Loucy (cell line): ENCODE results near the gene CHPF.

Experiments used
- EZH2phosphoT487 ChIP-seq: fragments of 200-600 bp; IDR thresholded peaks from 2 replicates; pipeline ENCODE4 v1.6.1; 2018; ENCODE audit warnings: antibody characterized with exemption, mild to moderate bottlenecking, moderate library complexity, borderline replicate concordance
- TF ChIP-seq, protein P1 (sequence below): fragments of 200-600 bp; sonication (generic); conservative IDR thresholded peaks from 2 replicates; pipeline ENCODE4 v1.5.1; 2014; ENCODE audit warnings: mild to moderate bottlenecking, antibody characterized with exemption, low read length

- TF ChIP-seq EZH2phosphoT487, result no peak
- TF ChIP-seq, protein P1, sequence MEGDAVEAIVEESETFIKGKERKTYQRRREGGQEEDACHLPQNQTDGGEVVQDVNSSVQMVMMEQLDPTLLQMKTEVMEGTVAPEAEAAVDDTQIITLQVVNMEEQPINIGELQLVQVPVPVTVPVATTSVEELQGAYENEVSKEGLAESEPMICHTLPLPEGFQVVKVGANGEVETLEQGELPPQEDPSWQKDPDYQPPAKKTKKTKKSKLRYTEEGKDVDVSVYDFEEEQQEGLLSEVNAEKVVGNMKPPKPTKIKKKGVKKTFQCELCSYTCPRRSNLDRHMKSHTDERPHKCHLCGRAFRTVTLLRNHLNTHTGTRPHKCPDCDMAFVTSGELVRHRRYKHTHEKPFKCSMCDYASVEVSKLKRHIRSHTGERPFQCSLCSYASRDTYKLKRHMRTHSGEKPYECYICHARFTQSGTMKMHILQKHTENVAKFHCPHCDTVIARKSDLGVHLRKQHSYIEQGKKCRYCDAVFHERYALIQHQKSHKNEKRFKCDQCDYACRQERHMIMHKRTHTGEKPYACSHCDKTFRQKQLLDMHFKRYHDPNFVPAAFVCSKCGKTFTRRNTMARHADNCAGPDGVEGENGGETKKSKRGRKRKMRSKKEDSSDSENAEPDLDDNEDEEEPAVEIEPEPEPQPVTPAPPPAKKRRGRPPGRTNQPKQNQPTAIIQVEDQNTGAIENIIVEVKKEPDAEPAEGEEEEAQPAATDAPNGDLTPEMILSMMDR, result no peak
Observed at GRCh38 chr2:219556413-219556812, 12.8 kb upstream of the CHPF start.
